Stimulated activated CD4-positive, alpha-beta T cell treated with anti-CD3 and anti-CD28 coated beads, Interleukin-4, amount 100 ng/mL, for 4 hours (primary cell): ENCODE results near the gene AQP7.
"Not testable (repeated sequence)": the region's sequence is repeated elsewhere in the genome, so short reads cannot be mapped to it uniquely, and the experiment has no call there.

Experiments used
- DNase-seq, 2 experiments: peaks; one replicate each; pipeline ENCODE4 v3.0.0-alpha.2; 2020

AQP7 gene

GRCh38 chr9:33366979-33367480 lies 35.3 kb downstream of the AQP7 start:
- no peak for DNase-seq

- DNase-seq: not testable (repeated sequence)
Measured at GRCh38 chr9:33364814-33365213, 37.6 kb downstream of the AQP7 start.

GRCh38 chr9:33364127-33364526 lies 38.2 kb downstream of the AQP7 start:
- DNase-seq: no peak

- not testable (repeated sequence) for DNase-seq
Measured at GRCh38 chr9:33358641-33359040, 43.7 kb downstream of the AQP7 start.

GRCh38 chr9:33355933-33356332 lies 46.4 kb downstream of the AQP7 start:
- no peak for DNase-seq

GRCh38 chr9:33354651-33355211 lies 47.6 kb downstream of the AQP7 start:
- DNase-seq: no peak

- DNase-seq: no peak
Measured at GRCh38 chr9:33351547-33351946, 50.8 kb downstream of the AQP7 start.

- no peak for DNase-seq
Measured at GRCh38 chr9:33350310-33350709, 52.1 kb downstream of the AQP7 start.

GRCh38 chr9:33349743-33350142 lies 52.6 kb downstream of the AQP7 start:
- DNase-seq: no peak

GRCh38 chr9:33348998-33349397 lies 53.4 kb downstream of the AQP7 start:
- DNase-seq: no peak

GRCh38 chr9:33346564-33346963 lies 55.8 kb downstream of the AQP7 start:
- DNase-seq: no peak

- no peak for DNase-seq
Measured at GRCh38 chr9:33344145-33344544, 58.2 kb downstream of the AQP7 start.

GRCh38 chr9:33341182-33341581 lies 61.2 kb downstream of the AQP7 start:
- no peak for DNase-seq

- no peak for DNase-seq
Measured at GRCh38 chr9:33340186-33340585, 62.2 kb downstream of the AQP7 start.
